ENCODE results near the gene MAPT.

MAPT gene

GRCh38 chr17:45894022-45894784 is at the start of gene MAPT:
Gene MAPT, plus strand, starts transcription at chr17:45894554. Its CDS starts 67,784 bp downstream, at chr17:45962338.
- H3K9me2 ChIP-seq (replicated peaks; ENCODE audit: insufficient read depth, low read length) = no peaks in the 10 kb centered on the region
- no peaks in the 10 kb centered on the region for H4K20me1 ChIP-seq (ENCODE audit: insufficient read depth, low read length)
- peak within 1 kb of the TSS; percentile 88 for H2AFZ ChIP-seq (ENCODE audit: low read length)
- peaks cover 31% of the 10 kb centered on the region for H3K27me3 ChIP-seq (replicated peaks; ENCODE audit: insufficient read depth, low read length)
- no peaks in the 10 kb centered on the region for H3K9me3 ChIP-seq (replicated peaks; ENCODE audit: insufficient read depth, low read length)
- H3K4me2 ChIP-seq (ENCODE audit: low read depth, low read length) = peak within 1 kb of the TSS; percentile 97
- no peak within 1 kb of the TSS for H3K27ac ChIP-seq (ENCODE audit: low read length)
- H3K36me3 ChIP-seq (replicated peaks; ENCODE audit: insufficient read depth, low read length) = no peaks in the 10 kb centered on the region
- H3F3A ChIP-seq (ENCODE audit: insufficient read depth, low read length) = no peaks in the 10 kb centered on the region
- H3K4me1 ChIP-seq (ENCODE audit: low read length) = no peaks in the 10 kb centered on the region
- H3K79me2 ChIP-seq (ENCODE audit: low read length) = no peaks in the 10 kb centered on the region
- TF ChIP-seq CTCF (IDR thresholded peaks at IDR 0.05; ENCODE audit: low read length) (peak; percentile 76), EZH2 (optimal IDR thresholded peaks at IDR 0.05; ENCODE audit: low read depth, low read length) (no peak), EZH2phosphoT487 (IDR thresholded peaks at IDR 0.05; ENCODE audit: low read length) (no peak)
- H3K9ac ChIP-seq (ENCODE audit: low read length) = peak within 1 kb of the TSS; percentile 45
- H3K4me3 ChIP-seq (ENCODE audit: low read length) = peak within 1 kb of the TSS; percentile 75
- peak; percentile 92 for DNase-seq

- Histone ChIP-seq H4K20me1 (ENCODE audit: insufficient read depth, low read length) (no peaks in the 10 kb centered on the region), H2AFZ (ENCODE audit: low read length) (no peak within 1 kb of the TSS), H3K9me3 (replicated peaks; ENCODE audit: insufficient read depth, low read length) (no peaks in the 10 kb centered on the region), H3K9ac (ENCODE audit: low read length) (no peak within 1 kb of the TSS), H3K36me3 (replicated peaks; ENCODE audit: insufficient read depth, low read length) (no peaks in the 10 kb centered on the region), H3F3A (ENCODE audit: insufficient read depth, low read length) (no peaks in the 10 kb centered on the region), H3K27me3 (replicated peaks; ENCODE audit: insufficient read depth, low read length) (peaks cover 27% of the 10 kb centered on the region), H3K27ac (ENCODE audit: low read length) (no peak within 1 kb of the TSS), H3K79me2 (ENCODE audit: low read length) (no peaks in the 10 kb centered on the region), H3K4me1 (ENCODE audit: low read length) (no peaks in the 10 kb centered on the region), H3K4me3 (ENCODE audit: low read length) (no peak within 1 kb of the TSS), H3K9me2 (replicated peaks; ENCODE audit: insufficient read depth, low read length) (no peaks in the 10 kb centered on the region), H3K4me2 (ENCODE audit: low read depth, low read length) (no peak within 1 kb of the TSS)
- no peak for DNase-seq
- TF ChIP-seq EZH2phosphoT487 (IDR thresholded peaks at IDR 0.05; ENCODE audit: low read length) (no peak), EZH2 (optimal IDR thresholded peaks at IDR 0.05; ENCODE audit: low read depth, low read length) (no peak), CTCF (IDR thresholded peaks at IDR 0.05; ENCODE audit: low read length) (no peak)
Observed at GRCh38 chr17:45844695-45845375, 49.5 kb upstream of the MAPT start, which contains the start of gene SPPL2C. Gene SPPL2C, plus strand, starts transcription at chr17:45844881. Its CDS starts 26 bp downstream, at chr17:45844907.

- Histone ChIP-seq H3K9me3 (replicated peaks; ENCODE audit: insufficient read depth, low read length) (no peaks in the 10 kb centered on the region), H3K9me2 (replicated peaks; ENCODE audit: insufficient read depth, low read length) (no peaks in the 10 kb centered on the region), H3K27me3 (replicated peaks; ENCODE audit: insufficient read depth, low read length) (peaks cover 27% of the 10 kb centered on the region)
Observed at GRCh38 chr17:45845376-45846185, 48.8 kb upstream of the MAPT start.

More at GRCh38 chr17:45845376-45846185, 48.8 kb upstream of the MAPT start:
- Histone ChIP-seq H2AFZ (ENCODE audit: low read length) (no peak overlapping the region), H3K4me2 (ENCODE audit: low read depth, low read length) (no peak overlapping the region), H3K4me1 (ENCODE audit: low read length) (no peaks in the 10 kb centered on the region), H3F3A (ENCODE audit: insufficient read depth, low read length) (no peaks in the 10 kb centered on the region), H4K20me1 (ENCODE audit: insufficient read depth, low read length) (no peaks in the 10 kb centered on the region), H3K4me3 (ENCODE audit: low read length) (no peak overlapping the region), H3K9ac (ENCODE audit: low read length) (no peak overlapping the region), H3K36me3 (replicated peaks; ENCODE audit: insufficient read depth, low read length) (no peaks in the 10 kb centered on the region), H3K79me2 (ENCODE audit: low read length) (no peaks in the 10 kb centered on the region), H3K27ac (ENCODE audit: low read length) (no peak overlapping the region)
- TF ChIP-seq CTCF (IDR thresholded peaks at IDR 0.05; ENCODE audit: low read length) = no peak
- TF ChIP-seq EZH2 (optimal IDR thresholded peaks at IDR 0.05; ENCODE audit: low read depth, low read length) = no peak
- no peak for TF ChIP-seq EZH2phosphoT487 (IDR thresholded peaks at IDR 0.05; ENCODE audit: low read length)
- no peak for DNase-seq
